ENCODE measurements around the gene TJP3.
A peak's percentile ranks its signal among the peaks of the same experiment; 100 is the strongest.

Gene TJP3

DNA sequence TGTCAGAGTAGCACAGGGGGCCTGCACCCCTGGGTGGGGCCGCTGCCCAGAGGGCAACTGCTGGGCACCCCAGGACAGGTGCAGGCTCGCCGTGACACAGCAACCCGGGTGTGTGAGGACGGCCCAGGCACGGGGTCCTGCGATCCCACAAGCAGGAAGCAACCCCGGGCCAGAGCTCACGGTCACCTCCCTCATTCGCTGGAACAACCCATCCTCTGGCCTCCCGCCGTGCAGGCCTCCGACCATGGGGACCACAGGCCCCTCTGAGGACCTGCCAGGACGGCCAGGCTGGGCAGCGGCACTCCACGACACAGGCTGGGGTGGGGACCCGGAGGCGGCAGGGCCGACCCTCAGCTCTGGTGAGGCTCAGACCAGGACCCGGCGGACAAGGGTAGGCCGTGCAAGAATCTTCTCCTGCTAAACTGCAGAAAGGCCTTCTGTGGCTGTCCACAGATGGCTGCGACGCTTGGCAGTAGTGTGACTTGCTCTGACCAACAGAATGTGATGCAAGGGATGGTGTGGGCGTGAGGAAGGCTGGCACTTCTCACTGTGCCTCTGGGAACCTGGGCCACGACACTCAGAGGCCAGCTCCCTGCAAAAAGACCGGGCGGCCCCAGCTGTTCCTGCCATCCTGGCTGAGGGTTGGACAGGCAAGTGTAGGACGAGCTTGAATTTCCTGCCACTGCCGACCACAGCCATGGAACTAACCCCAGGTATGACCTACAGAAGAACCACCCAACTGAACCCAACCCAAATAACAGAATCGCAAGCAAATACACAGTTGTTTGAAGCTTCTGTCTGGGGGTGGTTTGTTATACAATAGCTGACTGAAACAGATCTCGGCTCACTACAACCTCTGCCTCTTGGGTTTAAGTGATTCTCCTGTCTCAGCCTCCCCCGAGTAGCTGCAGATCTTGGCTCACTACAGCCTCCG is 34.4 kb upstream of the TJP3 start:
- Histone ChIP-seq H3K4me3 (ENCODE audit: low read length in 2 of 2) (no peak overlapping the region), H2BK5ac (ENCODE audit: low read length) (peak overlapping the region; percentile 66), H2AFZ (ENCODE audit: low read length) (no peak overlapping the region), H3K18ac (ENCODE audit: low read length) (peak overlapping the region; percentile 38), H3K9me3 (replicated peaks in 1 of 2; ENCODE audit: control insufficient read depth in 2 of 2, insufficient read depth in 1 of 2, low read depth in 1 of 2, low read length in 2 of 2) (no peaks in the 10 kb centered on the region), H3K4me1 (ENCODE audit: control insufficient read depth in 2 of 2, insufficient read depth in 1 of 2, low read depth in 1 of 2, low read length in 2 of 2) (peaks cover 36 to 39% of the 10 kb centered on the region in 2 donors), H4K91ac (ENCODE audit: low read depth, low read length, poor library complexity) (peak overlapping the region; percentile 72), H3K27ac (replicated peaks; ENCODE audit: low read length) (no peak overlapping the region), H4K8ac (ENCODE audit: low read depth, low read length) (no peak overlapping the region), H3K79me1 (ENCODE audit: low read depth, low read length) (peaks cover 28% of the 10 kb centered on the region), H3K14ac (ENCODE audit: low read length) (no peak overlapping the region), H2BK15ac (ENCODE audit: low read length) (peak overlapping the region; percentile 49), H3K36me3 (replicated peaks in 1 of 2; ENCODE audit: control insufficient read depth in 2 of 2, insufficient read depth in 2 of 2, low read length in 2 of 2) (no peaks in the 10 kb centered on the region), H2BK12ac (ENCODE audit: low read length) (no peak overlapping the region), H2BK120ac (ENCODE audit: low read depth, low read length) (peak overlapping the region; percentile 8), H2AK5ac (ENCODE audit: low read depth, low read length) (peak overlapping the region; percentile 89), H3K27me3 (ENCODE audit: control insufficient read depth in 3 of 3, insufficient read depth in 3 of 3, low read depth in 1 of 3, low read length in 3 of 3) (no peaks in the 10 kb centered on the region), H3K4me2 (ENCODE audit: insufficient read depth, low read length, poor library complexity, severe bottlenecking) (no peak overlapping the region), H3K23ac (ENCODE audit: low read depth, low read length, poor library complexity) (peak overlapping the region; percentile 68), H3K4ac (ENCODE audit: low read length) (no peak overlapping the region), H3K9ac (ENCODE audit: low read depth, low read length, poor library complexity) (peak overlapping the region; percentile 77)
- no CpG with 5 or more reads among the region's 34 CpGs for WGBS, 2 donors (ENCODE audit: extremely low coverage in 2 of 2, insufficient read length in 2 of 2, insufficient replicate concordance in 1 of 2)
- no peak for DNase-seq (ENCODE audit: low spot score)

GRCh38 chr19:3674784-3675543 is 33.2 kb upstream of the TJP3 start:
- Histone ChIP-seq H2BK15ac (ENCODE audit: low read length) (no peak overlapping the region), H2BK120ac (ENCODE audit: low read depth, low read length) (no peak overlapping the region), H3K4me2 (ENCODE audit: insufficient read depth, low read length, poor library complexity, severe bottlenecking) (no peak overlapping the region), H3K4me1 (ENCODE audit: control insufficient read depth in 2 of 2, insufficient read depth in 1 of 2, low read depth in 1 of 2, low read length in 2 of 2) (peaks cover 26 to 29% of the 10 kb centered on the region in 2 donors), H3K4ac (ENCODE audit: low read length) (no peak overlapping the region), H4K91ac (ENCODE audit: low read depth, low read length, poor library complexity) (no peak overlapping the region), H3K27me3 (ENCODE audit: control insufficient read depth in 3 of 3, insufficient read depth in 3 of 3, low read depth in 1 of 3, low read length in 3 of 3) (no peaks in the 10 kb centered on the region), H2BK12ac (ENCODE audit: low read length) (no peak overlapping the region), H4K8ac (ENCODE audit: low read depth, low read length) (peak overlapping the region; percentile 43), H3K27ac (replicated peaks; ENCODE audit: low read length) (no peak overlapping the region), H2AK5ac (ENCODE audit: low read depth, low read length) (peak overlapping the region; percentile 28), H3K9ac (ENCODE audit: low read depth, low read length, poor library complexity) (peak overlapping the region; percentile 60), H3K23ac (ENCODE audit: low read depth, low read length, poor library complexity) (no peak overlapping the region), H3K14ac (ENCODE audit: low read length) (no peak overlapping the region), H3K36me3 (replicated peaks in 1 of 2; ENCODE audit: control insufficient read depth in 2 of 2, insufficient read depth in 2 of 2, low read length in 2 of 2) (peaks cover 0 to 2% of the 10 kb centered on the region in 2 donors), H3K79me1 (ENCODE audit: low read depth, low read length) (peaks cover 23% of the 10 kb centered on the region), H2BK5ac (ENCODE audit: low read length) (peak overlapping the region; percentile 66), H3K9me3 (replicated peaks in 1 of 2; ENCODE audit: control insufficient read depth in 2 of 2, insufficient read depth in 1 of 2, low read depth in 1 of 2, low read length in 2 of 2) (no peaks in the 10 kb centered on the region), H3K18ac (ENCODE audit: low read length) (peak overlapping the region; percentile 13), H2AFZ (ENCODE audit: low read length) (no peak overlapping the region), H3K4me3 (ENCODE audit: low read length in 2 of 2) (no peak overlapping the region)
- no peak for DNase-seq (ENCODE audit: low spot score)
- no CpG with 5 or more reads among the region's 13 CpGs for WGBS, 2 donors (ENCODE audit: extremely low coverage in 2 of 2, insufficient read length in 2 of 2, insufficient replicate concordance in 1 of 2)

DNA sequence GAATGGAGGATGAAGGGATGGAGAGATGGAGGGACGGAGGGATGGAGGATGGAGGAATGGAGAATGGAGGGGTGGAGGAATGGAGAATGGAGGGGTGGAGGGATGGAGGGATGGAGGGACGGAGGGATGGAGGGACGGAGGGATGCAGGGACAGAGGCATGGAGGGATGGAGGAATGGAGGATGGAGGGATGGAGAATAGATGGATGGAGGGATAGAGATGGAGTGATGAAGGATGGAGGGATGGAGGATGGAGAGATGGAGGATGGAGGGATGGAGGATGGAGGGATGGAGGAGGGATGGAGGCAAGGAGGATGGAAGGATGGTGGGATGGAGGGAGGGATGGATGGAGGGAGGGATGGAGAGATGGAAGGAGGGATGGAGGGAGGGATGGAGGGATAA is 30.0 kb upstream of the TJP3 start:
- peaks cover 22% of the 10 kb centered on the region for H3K79me1 ChIP-seq (ENCODE audit: low read depth, low read length)
- H3K4me2 ChIP-seq (ENCODE audit: insufficient read depth, low read length, poor library complexity, severe bottlenecking) = no peak overlapping the region
- DNase-seq (ENCODE audit: low spot score) = no peak
- H2BK12ac ChIP-seq (ENCODE audit: low read length) = no peak overlapping the region
- no peak overlapping the region for H3K18ac ChIP-seq (ENCODE audit: low read length)
- H3K23ac ChIP-seq (ENCODE audit: low read depth, low read length, poor library complexity) = no peak overlapping the region
- no peak overlapping the region for H3K4me3 ChIP-seq (ENCODE audit: low read length in 2 of 2)
- H4K91ac ChIP-seq (ENCODE audit: low read depth, low read length, poor library complexity) = no peak overlapping the region
- H3K36me3 ChIP-seq (replicated peaks in 1 of 2; ENCODE audit: control insufficient read depth in 2 of 2, insufficient read depth in 2 of 2, low read length in 2 of 2) = peaks cover 0 to 3% of the 10 kb centered on the region in 2 donors
- H3K4ac ChIP-seq (ENCODE audit: low read length) = no peak overlapping the region
- H2AK5ac ChIP-seq (ENCODE audit: low read depth, low read length) = no peak overlapping the region
- no peak overlapping the region for H3K14ac ChIP-seq (ENCODE audit: low read length)
- H3K9ac ChIP-seq (ENCODE audit: low read depth, low read length, poor library complexity) = peak overlapping the region; percentile 50
- no peak overlapping the region for H2BK15ac ChIP-seq (ENCODE audit: low read length)
- no peak overlapping the region for H2BK5ac ChIP-seq (ENCODE audit: low read length)
- H3K4me1 ChIP-seq (ENCODE audit: control insufficient read depth in 2 of 2, insufficient read depth in 1 of 2, low read depth in 1 of 2, low read length in 2 of 2) = peaks cover 8 to 10% of the 10 kb centered on the region in 2 donors
- no peak overlapping the region for H3K27ac ChIP-seq (replicated peaks; ENCODE audit: low read length)
- H4K8ac ChIP-seq (ENCODE audit: low read depth, low read length) = no peak overlapping the region
- no peaks in the 10 kb centered on the region for H3K27me3 ChIP-seq (ENCODE audit: control insufficient read depth in 3 of 3, insufficient read depth in 3 of 3, low read depth in 1 of 3, low read length in 3 of 3)
- no peaks in the 10 kb centered on the region for H3K9me3 ChIP-seq (replicated peaks in 1 of 2; ENCODE audit: control insufficient read depth in 2 of 2, insufficient read depth in 1 of 2, low read depth in 1 of 2, low read length in 2 of 2)
- no peak overlapping the region for H2BK120ac ChIP-seq (ENCODE audit: low read depth, low read length)
- 100% methylated on average over 1 to 3 of the region's 3 CpGs for WGBS, 2 donors (ENCODE audit: extremely low coverage in 2 of 2, insufficient read length in 2 of 2, insufficient replicate concordance in 1 of 2)
- no peak overlapping the region for H2AFZ ChIP-seq (ENCODE audit: low read length)

- Histone ChIP-seq H3K14ac (ENCODE audit: low read length) (no peak overlapping the region), H2BK15ac (ENCODE audit: low read length) (no peak overlapping the region), H3K4me3 (ENCODE audit: low read length in 2 of 2) (no peak overlapping the region), H3K18ac (ENCODE audit: low read length) (peak overlapping the region; percentile 11), H3K9ac (ENCODE audit: low read depth, low read length, poor library complexity) (no peak overlapping the region), H3K23ac (ENCODE audit: low read depth, low read length, poor library complexity) (peak overlapping the region; percentile 80), H3K27ac (replicated peaks; ENCODE audit: low read length) (no peak overlapping the region), H3K36me3 (replicated peaks in 1 of 2; ENCODE audit: control insufficient read depth in 2 of 2, insufficient read depth in 2 of 2, low read length in 2 of 2) (peaks cover 0 to 3% of the 10 kb centered on the region in 2 donors), H3K4me2 (ENCODE audit: insufficient read depth, low read length, poor library complexity, severe bottlenecking) (no peak overlapping the region), H4K8ac (ENCODE audit: low read depth, low read length) (no peak overlapping the region), H3K4me1 (ENCODE audit: control insufficient read depth in 2 of 2, insufficient read depth in 1 of 2, low read depth in 1 of 2, low read length in 2 of 2) (peaks cover 12 to 15% of the 10 kb centered on the region in 2 donors), H3K9me3 (replicated peaks in 1 of 2; ENCODE audit: control insufficient read depth in 2 of 2, insufficient read depth in 1 of 2, low read depth in 1 of 2, low read length in 2 of 2) (peaks cover 0 to 2% of the 10 kb centered on the region in 2 donors), H3K79me1 (ENCODE audit: low read depth, low read length) (peaks cover 22% of the 10 kb centered on the region), H2AK5ac (ENCODE audit: low read depth, low read length) (no peak overlapping the region), H2BK5ac (ENCODE audit: low read length) (no peak overlapping the region), H4K91ac (ENCODE audit: low read depth, low read length, poor library complexity) (no peak overlapping the region), H2AFZ (ENCODE audit: low read length) (no peak overlapping the region), H2BK120ac (ENCODE audit: low read depth, low read length) (no peak overlapping the region), H3K27me3 (ENCODE audit: control insufficient read depth in 3 of 3, insufficient read depth in 3 of 3, low read depth in 1 of 3, low read length in 3 of 3) (no peaks in the 10 kb centered on the region), H3K4ac (ENCODE audit: low read length) (no peak overlapping the region), H2BK12ac (ENCODE audit: low read length) (no peak overlapping the region)
- DNase-seq (ENCODE audit: low spot score) = no peak
- no CpG with 5 or more reads among the region's 12 CpGs for WGBS, 2 donors (ENCODE audit: extremely low coverage in 2 of 2, insufficient read length in 2 of 2, insufficient replicate concordance in 1 of 2)
Measured at GRCh38 chr19:3679138-3679537, 29.0 kb upstream of the TJP3 start.
